Activated effector memory CD4-positive, alpha-beta T cell treated with anti-CD3 and anti-CD28 coated beads, Interleukin-2, amount 50 U/mL, for 16 hours (primary cell): ENCODE results near the gene SEZ6L.
"Not testable (repeated sequence)": the region's sequence is repeated elsewhere in the genome, so short reads cannot be mapped to it uniquely, and the experiment has no call there.

ENCODE experiments used
- DNase-seq: peaks from one replicate; pipeline ENCODE4 v3.0.0-alpha.2; 2020

SEZ6L gene

DNA sequence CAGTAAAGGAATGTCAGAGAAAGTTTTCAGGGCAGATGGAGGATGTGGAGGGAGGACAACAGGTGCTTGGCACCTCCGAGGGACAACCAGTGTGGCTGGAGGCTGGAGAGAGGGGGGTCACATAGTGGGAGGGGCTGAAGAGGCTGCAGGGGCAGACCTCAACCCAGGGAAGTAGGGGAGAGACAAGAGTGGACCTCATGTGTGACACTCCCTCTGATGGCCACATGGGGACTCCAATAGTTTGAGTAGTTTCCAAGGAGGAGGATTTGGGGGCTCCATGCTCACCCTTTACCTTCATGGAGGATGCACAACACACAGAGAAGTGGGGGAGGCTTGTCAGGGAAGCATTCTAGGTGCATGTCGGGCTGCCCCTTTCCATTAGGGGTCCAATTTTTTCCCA lies 224.7 kb downstream of the SEZ6L start:
- no peak for DNase-seq

DNA sequence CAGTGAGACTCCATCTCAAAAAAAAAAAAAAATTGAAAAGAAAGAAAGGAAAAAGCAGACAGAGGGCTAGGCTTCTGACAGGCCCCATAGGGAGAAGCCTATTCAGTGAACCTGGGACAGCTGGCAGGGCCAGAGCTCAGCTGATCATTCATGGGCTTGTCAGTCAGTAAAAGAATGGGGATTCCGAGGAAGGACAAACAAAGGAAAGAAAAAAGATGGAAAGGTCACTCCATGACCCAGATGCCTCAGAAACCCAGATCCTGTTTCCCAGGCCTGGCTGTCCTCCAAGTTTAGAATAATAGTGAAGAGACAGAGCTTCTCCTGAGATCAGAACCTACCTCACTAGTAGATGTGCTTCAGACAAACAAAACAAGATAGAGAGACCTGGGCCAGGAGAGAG lies 225.5 kb downstream of the SEZ6L start:
- DNase-seq: no peak

- no peak for DNase-seq
Measured at GRCh38 chr22:26395926-26396325, 226.7 kb downstream of the SEZ6L start.

- DNase-seq: peak; percentile 82
Measured at GRCh38 chr22:26398741-26399153, 229.5 kb downstream of the SEZ6L start.

- DNase-seq: no peak
Measured at GRCh38 chr22:26399289-26399688, 230.0 kb downstream of the SEZ6L start.

GRCh38 chr22:26401726-26402125 lies 232.5 kb downstream of the SEZ6L start:
- no peak for DNase-seq

GRCh38 chr22:26404851-26405421 lies 235.7 kb downstream of the SEZ6L start:
- DNase-seq: no peak

GRCh38 chr22:26406118-26406517 lies 236.9 kb downstream of the SEZ6L start:
- DNase-seq: no peak

DNA sequence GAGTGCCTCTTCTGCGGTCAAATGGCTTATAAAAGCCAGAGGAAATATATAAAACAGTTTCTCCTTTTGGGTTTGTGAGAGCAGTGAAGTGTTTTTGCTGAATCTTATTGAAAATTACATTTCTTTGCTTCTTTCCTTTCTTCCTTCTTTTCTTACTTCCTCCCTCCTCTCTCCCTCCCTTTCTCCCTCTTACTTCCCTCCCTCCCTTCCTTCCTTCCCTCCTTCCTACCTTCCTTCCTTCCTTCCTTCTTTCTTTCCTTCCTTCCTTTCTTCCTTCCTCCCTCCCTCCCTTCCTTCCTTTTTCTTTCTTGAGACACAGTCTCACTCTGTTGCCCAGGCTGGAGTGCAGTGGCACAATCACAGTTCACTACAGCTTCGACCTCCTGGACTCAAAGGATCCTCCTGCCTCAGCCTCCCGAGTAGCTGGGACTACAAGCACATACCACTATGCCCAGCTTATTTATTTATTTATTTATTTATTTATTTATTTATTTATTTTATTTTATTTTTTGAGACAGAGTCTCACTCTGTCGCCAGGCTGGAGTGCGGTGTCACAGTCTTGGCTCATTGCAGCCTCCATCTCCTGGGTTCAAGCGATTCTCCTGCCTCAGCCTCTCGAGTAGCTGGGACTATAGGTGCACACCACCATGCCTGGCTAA lies 239.4 kb downstream of the SEZ6L start:
- not testable (repeated sequence) for DNase-seq

DNA sequence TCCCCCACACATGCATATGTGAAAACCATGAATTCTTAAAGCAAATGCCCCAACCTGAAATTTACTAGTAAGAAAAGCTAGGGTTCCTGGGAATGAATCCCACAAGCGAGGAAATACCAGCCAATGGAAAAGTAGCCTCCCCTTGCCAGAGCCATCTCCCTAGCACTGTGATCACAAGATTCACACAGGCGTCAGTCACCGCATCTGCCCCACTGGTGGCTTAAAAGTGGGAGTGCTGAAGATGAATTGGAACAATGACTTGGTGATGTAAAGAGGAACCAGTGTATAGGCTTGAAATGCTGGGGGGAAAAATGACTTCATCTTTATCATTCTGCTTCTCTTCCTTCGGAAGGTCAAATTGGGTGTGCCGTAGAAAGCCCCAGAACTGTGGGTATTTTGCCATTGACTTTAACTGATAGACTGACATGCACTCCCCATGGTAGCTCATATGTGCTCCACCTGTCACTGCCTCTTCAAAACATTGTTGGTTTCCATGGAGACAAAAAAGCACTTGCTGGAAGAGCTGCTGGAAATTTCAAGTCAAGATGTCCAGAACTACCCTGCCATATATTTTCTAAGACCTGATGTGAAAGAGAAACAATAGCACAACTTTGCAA lies 240.6 kb downstream of the SEZ6L start:
- no peak for DNase-seq

DNA sequence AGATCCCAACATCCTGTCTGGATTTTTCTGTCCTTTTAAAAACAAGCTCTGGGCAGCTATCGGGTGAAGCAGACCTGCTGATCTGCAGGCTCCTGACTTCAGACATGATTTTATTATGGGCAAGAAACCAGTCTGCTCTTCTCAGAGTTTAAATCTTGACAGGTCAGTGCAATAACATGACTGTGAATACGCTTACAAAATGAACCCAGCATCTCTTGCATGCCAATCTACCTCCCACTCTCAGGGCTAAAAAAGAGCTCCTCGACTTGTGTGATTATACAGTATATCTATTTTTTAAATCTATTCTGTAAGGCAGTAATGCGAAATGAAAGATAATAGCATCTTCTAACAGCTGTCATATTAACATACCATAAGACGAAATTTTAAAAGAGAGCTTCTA lies 241.1 kb downstream of the SEZ6L start:
- no peak for DNase-seq

DNA sequence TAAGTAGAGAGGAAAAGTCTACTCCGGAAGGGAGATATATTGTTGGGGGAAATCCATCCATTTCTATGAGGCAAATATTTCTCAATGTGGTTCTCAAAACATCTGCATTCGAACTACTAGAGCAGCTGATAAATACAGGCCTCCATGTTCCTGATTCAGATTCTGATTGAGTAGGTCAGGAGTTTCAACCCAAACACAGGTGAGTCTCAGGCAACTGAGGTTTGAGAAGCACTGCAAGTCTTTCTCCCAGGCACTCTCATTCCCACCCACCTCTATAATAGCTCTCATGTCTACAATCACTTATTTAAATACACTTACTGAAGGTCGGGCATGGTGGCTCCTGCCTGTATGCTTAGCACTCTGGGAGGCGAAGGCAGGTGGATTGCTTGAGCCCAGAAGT lies 245.1 kb downstream of the SEZ6L start:
- no peak for DNase-seq

- no peak for DNase-seq
Measured at GRCh38 chr22:26416256-26416655, 247.0 kb downstream of the SEZ6L start.

DNA sequence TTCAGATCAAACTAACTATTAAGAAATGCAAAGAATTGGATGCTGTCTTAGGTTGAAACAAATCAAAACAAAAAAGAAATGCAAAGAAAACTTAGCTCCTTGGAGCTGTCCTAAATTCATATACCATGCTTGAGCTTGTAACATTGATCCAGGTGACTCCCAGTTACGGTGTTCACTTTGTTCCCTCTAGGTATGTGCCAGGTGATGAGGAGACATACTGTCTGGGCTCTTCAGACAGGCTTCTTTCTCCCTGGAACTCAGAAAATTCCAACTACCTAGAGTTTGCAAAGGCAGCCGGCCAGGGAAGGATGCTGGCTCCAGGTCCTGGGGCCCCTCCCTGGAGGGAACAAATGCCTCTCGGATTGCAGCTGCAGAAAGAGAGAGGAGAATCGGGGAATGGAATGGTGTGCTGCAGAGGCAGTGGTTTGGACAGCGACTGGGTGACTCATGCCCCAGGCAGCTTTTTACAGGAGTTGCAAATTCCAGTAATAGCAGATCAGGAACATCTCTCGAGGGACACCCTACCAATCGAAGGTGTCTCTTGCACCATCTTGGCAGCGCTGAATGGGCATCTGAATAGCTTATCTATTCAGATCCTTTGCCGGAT lies 247.5 kb downstream of the SEZ6L start:
- no peak for DNase-seq

- no peak for DNase-seq
Measured at GRCh38 chr22:26417406-26417805, 248.1 kb downstream of the SEZ6L start.

DNA sequence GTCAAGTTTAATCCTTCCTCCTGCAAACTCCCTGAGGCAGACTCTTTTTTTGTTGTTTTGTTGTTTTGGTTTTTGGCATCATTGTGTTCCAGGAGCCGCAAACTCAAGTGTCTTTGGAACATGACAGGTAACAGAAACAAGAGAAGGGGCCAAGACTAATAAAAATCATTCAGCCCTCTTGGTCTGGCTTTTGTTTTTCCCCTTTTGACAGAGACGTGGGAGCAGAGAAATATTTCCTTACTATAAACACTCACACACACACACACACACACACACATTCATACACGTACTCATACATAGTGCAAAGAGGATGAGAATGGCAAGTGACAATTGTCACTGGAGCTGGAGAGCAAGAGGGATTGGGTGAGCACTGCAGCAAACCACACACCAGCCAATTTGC lies 249.4 kb downstream of the SEZ6L start:
- DNase-seq: no peak

DNA sequence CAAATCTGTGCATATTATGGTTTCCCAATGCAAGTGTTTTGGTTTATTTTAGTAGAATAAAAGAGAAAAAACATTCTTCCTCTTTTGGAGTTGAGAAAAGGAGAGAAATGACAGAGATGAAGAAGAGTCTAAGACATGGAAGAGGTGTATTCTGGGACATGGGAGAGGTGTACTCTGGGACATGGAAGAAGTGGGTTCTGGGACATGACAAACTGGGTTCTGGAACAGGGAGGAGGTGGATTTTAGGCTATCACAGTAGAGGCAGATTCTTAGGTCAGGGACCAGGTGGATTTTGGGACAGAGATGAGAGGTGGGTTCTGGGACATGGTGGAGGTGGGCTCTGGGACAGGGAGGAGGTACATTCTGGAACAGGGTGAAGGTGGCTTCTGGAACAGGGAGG lies 257.7 kb downstream of the SEZ6L start:
- no peak for DNase-seq

DNA sequence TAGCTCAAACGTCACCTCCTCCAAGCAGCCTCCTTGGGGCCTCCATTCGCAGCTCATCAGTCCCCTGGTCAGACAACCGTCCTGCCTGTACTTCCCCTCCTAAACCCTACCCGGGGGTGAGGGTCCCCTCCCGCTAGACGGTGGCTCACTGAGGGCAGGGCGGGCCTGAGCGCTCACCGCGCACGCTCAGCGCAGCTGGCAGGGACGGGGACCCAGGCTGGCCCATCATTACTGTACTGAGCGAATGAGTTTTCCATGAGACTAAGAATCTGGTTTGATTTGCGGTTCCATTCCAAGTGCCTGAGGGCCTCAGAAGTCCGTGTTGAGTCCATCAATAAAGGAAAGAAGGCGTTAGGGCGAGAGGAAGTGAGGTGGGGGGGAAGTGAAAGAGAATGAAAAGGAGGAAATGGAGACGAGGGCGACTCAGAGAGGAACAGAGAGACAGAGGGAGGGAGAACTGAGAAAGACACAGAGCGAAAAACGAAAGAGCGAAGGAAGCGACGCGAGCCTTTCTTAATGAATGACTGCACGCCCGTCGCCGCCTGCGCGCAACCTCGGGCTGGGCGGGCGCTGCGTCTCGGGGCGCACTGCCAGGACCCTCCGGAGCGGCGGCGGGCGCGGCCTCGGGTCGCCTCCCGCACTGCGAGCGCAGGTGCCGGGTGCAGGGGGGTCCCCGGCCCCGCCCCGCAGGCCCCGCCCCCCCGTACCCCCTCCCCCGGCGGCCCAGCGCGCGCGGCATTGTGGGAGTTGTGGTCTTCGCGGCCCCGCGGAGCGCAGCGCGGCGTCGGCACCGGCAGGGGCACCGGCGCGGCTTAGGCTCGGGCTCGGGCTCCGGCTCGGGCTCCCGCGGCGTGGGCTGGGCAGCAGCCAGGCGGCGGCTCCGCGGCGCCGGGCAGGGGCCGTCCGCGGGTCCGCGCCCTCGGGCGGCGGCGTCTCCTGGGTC lies 259.5 kb downstream of the SEZ6L start, which contains the start of gene ASPHD2:
Gene ASPHD2, plus strand, starts transcription at position 746 of the 943 bp plus-strand sequence. CDS start 4,356 bp downstream, outside the sequence.
- DNase-seq: peak; percentile 93

- DNase-seq: peak; percentile 68
Measured at GRCh38 chr22:26429458-26430286, 260.4 kb downstream of the SEZ6L start.

DNA sequence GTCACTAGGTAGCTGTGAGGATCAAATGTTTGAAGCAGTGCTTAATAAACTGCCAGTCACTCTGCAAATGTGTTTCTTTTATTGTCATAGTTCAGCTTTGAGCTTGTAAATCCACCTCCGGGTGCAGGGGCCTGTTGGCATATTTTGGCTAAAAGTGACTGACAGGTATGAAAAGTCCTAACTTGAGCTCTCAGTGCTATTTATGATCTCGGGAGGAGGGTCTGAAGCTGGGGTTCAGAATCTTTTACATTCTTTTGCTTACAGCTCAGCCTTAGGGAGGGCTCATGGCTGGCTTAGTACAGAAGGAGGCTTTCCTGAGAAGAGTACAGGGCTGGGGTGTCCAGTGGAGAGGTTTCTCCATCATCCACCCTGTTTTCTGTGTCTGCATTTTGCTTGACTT lies 261.3 kb downstream of the SEZ6L start:
- DNase-seq: no peak

DNA sequence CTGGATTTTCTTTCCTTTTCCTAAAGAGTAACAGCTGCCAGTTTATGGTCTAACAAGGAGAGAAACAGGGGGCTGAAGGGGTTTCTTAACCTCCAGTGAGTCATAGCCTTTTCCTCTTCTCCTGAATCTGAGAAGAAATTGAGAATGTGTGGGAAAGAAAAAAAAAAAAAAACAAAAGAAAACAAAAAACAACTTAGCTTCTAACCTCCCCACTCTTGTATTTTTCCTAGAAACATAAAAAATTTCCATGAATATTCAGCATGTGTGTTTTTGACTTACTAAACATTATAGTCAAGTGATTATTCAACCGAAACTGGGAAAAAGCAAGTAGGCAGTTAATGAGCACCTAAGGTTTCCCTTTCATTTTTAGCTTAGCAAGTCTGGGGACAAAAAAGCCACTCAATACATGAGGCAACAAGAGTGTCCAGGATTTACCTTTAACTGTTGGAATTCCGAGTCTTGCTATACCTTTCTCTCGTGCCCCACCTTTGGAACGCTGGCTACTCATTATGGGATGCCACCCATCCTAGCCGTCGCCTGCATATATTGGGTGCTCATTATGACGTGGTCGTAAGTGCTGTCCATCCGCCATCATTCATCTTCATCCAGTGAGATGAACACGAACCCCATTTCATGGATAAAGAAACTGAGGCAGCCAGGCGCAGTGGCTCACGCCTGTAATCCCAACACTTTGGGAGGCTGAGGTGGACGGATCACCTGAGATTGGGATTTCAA lies 262.2 kb downstream of the SEZ6L start:
- no peak for DNase-seq
